Epithelial cell of prostate (primary cell): ENCODE results near the gene IL1RAPL1.

Experiments
- DNase-seq: peaks from one replicate; pipeline ENCODE4 v3.0.0-alpha.2; 2011; ENCODE audit warnings: low read depth, low spot score
- H3K27ac ChIP-seq: fragments of 450-650 bp; 2 replicates; pipeline ENCODE4 v1.5.1; 2017; ENCODE audit warnings: mild to moderate bottlenecking

IL1RAPL1 gene

DNA sequence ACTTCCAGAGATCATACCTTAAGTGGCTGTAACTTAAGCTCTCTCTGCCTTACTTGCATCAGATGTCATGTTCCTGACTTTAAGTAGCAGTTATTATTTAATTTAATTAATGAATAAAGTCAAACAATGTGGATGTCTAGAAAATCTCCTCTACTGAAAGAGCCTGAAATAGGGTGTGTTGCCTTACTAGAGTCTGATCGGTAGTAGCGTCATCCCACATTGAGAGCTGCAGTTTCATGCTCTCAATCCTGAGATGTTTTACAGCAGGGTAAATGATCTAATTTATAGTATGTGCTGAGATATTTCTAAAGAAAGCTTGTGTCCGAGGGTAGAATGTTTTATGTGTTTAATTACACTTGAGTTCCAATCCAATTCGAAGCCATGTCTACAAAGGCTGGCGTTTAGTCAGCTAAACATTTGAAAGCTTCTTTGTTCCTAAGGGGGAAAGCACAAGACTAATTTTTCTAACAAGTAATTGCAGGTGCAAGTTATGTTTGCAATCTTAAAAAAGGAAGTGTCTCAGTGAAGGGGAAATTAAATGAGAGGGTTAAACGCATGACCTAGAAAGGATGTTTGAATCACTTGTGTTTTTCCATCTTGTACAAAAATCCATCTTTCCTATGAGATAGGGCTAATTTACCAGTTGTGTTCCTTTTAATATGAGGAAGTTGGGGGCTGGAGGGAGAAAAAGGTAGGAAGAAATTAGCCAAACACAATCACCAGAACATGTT lies 1237.1 kb downstream of the IL1RAPL1 start:
- no peak overlapping the region for H3K27ac ChIP-seq
- no peak for DNase-seq

DNA sequence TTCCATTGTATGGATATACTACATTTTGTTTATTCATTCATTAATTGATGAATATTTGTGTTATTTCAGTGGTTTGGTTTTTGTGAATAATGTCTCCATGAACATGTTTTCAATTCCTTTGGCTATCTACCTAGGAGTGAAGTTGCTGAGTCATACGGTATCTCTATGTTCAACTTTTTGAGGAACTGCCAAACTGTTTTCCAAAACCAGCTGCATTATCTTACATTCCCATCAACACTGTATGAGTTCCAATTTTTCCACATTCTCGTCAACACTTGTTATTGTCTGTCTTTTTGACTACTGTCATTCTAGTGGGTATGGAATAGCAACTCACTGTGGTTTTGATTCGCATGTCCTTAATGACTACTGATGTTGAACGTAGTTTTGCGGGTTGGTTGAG lies 1239.5 kb downstream of the IL1RAPL1 start:
- no peak for DNase-seq
- H3K27ac ChIP-seq, result no peak overlapping the region

DNA sequence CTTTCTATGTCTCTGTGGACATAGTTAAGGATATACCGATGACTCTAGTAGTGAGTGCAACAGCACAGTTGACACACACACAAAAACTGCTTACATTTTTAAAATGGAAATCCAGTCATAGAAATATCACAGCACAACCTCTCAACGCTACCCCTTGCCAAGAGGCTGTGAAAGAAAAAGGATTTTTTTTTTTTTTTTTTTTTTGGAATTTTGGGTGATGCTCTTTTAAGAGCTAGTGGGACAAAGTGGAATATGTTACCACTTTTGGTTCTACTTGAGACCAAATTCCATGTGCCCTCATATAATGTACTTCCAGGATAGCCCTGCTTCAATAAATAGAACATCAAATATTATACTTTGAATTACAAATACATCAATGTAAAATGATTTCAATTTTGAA lies 1247.1 kb downstream of the IL1RAPL1 start:
- DNase-seq, result no peak
- H3K27ac ChIP-seq, result no peak overlapping the region

DNA sequence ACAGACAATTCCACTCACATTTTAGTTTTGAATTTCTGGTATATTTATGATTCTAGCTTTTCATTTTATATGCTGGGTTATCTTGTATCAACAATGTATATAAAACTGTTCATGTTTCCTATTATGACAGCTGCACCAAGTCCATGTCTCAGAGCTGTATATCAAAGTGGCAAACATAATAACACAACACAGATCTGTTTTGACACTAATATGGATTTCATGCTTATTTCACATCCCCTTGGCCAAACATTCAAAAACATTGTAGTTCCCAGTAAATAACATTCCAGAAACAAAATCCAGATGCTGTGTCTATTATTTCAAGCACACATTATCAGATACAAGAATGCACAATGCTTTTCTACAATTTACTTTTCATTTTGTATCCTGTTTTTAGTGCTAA lies 1247.5 kb downstream of the IL1RAPL1 start:
- no peak overlapping the region for H3K27ac ChIP-seq
- no peak for DNase-seq

DNA sequence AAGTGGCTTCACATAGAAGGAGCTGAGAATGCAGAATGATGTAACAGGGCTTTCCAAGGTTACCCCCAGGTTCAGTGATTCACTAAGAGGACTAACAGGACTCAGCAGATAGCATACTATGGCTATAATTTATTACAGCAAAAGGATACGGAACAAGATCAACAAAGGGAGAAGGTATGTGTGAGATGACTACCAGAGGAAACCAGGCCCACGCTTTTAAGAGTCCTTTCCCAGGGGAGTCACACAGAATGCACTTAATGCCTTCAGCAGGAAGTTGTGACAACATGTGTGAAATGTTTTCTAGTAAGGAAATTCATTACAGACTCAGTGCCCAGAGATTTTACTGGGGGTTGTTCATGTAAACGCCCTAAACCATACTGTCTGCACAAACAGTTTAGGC lies 1254.5 kb downstream of the IL1RAPL1 start:
- no peak for DNase-seq
- no peak overlapping the region for H3K27ac ChIP-seq

DNA sequence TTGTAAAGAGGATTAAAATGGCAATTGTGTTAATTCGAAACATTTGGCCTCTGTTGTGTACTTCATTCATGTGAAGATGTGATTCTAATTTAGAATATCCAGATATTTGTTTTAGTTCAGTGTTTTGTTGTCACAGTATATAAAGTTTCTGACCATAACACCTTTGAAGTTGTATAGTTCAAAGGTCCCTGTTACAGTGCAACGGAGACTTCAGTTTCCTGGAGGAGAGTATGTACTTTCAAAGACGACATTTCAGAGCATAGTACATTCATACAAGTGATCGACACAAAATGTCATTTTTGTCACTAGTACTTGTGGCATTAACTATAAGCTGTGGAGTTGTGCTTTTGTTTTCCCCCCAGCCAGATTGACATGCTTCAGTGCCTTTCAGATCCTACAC lies 1255.3 kb downstream of the IL1RAPL1 start:
- DNase-seq, result no peak
- H3K27ac ChIP-seq, result no peak overlapping the region

DNA sequence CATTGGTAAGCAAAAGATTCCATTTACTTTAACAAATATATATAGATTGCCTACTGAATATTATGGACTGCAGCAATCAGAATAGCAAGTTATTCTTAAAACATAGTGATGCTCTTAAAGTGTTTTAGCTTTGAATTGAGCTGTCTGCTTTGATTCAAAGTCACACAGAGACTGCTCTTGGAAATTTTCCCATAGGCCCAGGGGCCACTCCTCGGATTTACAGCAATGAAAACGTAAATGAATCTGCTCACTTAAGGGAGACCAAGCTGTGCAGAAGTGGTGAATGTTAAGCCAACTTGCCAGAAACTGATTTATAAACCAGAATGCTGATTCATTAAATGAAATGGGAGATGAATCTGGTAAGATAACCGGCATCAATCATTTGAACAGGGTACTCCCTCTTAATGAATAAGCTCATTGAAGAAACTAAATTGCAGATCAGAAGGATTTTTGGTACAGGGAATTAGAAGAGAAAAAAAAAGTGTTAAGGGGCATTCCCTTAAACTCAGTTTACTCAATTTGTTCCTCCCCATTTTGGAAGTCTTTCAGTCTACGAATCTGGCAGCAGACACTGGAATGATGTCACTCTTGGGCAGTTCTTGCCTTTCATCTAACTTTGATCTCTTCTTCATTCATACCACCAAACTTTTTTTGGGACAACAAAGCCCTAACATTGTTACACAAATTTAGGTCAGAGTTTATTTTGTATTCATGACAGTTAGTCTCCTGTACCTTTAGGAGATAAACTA lies 1264.8 kb downstream of the IL1RAPL1 start:
- H3K27ac ChIP-seq, result no peak overlapping the region
- DNase-seq, result no peak

DNA sequence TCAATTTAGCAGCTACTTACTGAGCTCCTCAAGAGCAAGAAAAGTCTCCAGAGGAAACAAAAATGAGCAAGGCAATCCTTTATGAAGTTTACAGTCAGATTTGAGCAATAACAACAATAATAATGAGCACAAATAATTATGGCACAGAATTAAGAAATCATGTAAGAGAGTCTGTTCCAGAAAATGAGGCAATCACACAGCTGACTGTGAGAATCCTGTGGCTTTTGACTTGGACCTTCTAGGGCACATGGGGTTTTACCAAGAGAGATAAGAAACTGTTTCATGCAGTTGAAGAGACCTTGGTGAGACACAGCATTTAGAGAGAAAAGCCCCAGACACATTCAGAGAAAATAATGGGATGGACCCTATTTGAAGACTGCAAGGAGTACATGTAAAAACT lies 1265.5 kb downstream of the IL1RAPL1 start:
- no peak for DNase-seq
- no peak overlapping the region for H3K27ac ChIP-seq

DNA sequence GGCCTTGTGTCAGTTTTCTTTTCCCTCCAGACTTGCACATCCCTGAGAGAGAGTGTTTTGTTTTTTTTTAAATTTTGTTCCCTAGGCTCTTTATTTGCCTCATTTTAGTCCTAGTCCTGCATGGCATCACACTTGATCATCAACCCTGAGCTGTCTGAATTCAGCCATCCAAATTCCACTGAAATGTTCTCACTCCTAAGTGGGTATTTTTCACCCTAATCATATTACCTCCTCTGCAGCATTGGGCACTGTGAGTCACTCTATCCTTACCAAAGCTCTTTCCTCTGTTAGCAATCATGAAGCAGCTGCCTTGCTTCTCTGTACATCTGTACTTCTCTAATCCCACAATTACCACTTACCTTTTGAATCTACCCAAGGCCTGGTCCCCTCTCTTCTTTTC lies 1271.5 kb downstream of the IL1RAPL1 start:
- DNase-seq, result no peak

DNA sequence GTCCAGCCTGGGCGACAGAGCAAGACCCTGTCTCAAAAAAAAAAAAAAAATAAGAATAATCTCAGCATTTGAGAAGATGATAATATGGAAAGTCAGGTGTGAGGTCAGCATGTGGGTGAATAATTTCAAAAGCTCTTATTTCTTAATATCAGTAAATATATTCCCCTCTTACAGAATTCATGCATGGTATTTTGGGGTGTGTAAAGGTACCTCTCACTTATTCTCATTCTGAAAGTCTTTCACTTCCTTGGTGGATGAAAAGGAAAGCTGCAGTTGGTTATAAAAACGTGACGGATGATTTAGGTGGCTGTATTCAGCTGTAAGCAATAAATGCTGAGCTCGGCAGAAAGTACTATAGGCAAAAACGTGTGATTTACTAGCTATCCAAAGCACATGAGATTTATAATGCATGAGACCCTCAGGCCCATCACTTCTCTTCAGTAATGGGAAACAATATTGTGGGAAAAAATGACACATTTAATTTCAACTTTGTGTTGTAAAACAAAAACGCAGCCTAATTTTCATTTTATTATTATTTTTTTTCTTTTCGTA lies 1275.0 kb downstream of the IL1RAPL1 start:
- DNase-seq, result no peak
- H3K27ac ChIP-seq, result no peak overlapping the region

More for the DNA sequence above, 1271.5 kb downstream of the IL1RAPL1 start:
- no peak overlapping the region for H3K27ac ChIP-seq

DNA sequence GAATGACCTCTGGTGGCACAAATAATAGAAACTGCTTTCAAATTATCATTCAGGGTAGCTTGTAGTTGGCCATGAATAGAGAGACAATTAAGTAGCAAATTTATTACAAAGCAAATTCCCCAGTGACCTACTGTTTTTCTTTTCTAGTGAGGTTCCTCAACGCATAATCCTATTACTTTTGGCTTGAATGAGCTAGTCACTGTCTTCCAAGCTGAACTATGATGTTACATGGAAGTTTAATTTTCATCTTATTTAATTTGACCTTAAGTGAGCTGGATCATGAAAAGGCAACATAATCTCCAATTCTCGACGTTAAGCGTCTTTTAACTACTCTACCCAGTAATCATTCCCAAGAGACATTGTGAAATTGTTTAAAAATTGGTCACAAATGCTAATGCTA lies 1280.7 kb downstream of the IL1RAPL1 start:
- H3K27ac ChIP-seq, result no peak overlapping the region
- DNase-seq, result no peak

DNA sequence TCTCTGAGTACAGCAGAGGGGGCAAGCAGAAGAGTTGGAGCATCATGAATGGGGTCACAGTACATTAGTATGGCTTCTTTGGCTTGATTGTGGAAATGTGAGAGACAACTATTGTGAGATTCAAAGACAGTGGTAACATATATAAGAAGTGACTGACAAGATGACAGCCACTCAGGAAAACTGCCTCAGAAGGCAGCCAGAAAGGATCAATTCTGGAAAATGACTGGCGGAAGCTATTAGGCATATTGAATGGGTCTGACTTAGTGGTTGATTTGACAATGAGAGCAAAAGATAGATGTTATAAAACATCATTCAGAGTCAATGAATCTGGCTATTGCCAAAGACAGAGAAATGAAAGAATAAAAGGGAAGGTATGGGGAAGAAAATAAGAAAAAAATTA lies 1282.6 kb downstream of the IL1RAPL1 start:
- no peak for DNase-seq
- no peak overlapping the region for H3K27ac ChIP-seq

DNA sequence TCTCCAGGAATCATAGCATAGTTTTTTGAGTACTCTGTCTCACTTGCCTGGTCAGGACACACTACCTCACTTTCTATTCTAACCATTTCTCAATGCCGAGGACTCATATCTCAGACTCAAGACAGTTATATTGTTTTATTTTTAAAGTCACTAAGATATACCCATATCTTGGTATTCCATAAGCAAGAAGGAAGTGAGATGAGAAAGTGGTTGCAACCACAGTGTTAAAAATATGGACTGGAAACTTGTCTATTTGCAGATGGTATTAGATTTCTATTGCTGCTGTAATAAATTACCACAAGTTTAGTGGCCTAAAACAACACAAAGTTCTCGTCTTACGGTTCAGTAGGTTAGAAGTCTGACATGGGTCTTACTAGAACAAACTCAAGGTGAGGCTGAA lies 1283.4 kb downstream of the IL1RAPL1 start:
- DNase-seq, result no peak

DNA sequence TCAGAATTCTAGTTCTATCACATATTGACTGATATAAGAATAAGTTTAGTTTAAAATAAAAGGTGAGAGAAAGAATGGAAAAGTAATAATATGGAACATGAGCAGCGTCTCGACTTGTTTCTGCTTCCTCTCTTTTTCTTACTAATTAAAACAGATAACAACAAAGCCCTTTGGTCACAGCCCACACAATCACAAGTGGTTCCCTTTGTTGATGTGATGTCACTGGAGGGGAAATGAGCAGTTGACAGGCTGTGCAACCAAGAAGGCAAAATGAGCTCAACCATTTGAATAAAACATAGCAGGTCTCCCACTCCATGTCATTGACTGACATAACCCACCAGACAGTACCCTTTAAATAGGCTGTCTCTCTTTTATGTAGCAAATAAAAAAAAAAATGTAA lies 1285.6 kb downstream of the IL1RAPL1 start:
- no peak for DNase-seq
- no peak overlapping the region for H3K27ac ChIP-seq

More for the DNA sequence above, 1283.4 kb downstream of the IL1RAPL1 start:
- H3K27ac ChIP-seq, result no peak overlapping the region

DNA sequence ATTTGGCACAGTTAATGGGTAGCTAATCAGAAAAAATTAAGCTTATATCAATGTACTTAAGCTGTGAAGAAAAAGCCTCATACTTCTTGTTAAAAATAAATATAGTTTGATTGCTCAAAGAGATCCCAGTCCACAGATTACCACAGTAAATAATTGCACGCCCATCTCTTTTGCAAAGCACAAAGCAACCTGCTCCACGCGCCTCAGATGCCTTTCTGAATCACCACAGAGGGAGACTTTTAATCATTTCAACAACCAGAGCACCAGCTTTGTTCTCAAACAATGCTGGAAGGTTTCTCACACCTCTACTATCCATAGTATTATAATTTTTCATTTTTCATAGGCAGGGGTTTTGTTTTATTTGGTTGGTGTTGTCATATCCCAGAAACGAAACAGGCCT lies 1289.5 kb downstream of the IL1RAPL1 start:
- no peak overlapping the region for H3K27ac ChIP-seq
- DNase-seq, result no peak

DNA sequence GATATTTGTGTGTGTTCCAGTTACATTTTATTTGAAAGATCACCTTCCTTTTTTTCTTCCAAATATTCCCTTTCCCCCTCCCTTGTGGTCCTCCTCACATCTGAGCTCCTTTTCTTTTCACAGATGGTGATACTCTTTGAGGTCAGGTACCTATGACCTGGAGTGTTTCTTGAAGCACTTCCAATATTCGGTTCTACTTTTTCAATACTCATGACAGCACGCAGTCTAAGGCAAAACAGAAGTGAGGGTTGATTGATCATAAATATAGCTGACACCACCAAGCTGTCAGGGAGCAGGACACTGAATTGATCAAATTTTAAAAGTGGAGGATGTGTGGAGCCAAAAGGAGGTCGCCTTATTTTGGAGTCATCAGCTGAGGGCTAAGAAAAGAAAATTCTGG lies 1293.7 kb downstream of the IL1RAPL1 start:
- no peak for DNase-seq
- no peak overlapping the region for H3K27ac ChIP-seq

DNA sequence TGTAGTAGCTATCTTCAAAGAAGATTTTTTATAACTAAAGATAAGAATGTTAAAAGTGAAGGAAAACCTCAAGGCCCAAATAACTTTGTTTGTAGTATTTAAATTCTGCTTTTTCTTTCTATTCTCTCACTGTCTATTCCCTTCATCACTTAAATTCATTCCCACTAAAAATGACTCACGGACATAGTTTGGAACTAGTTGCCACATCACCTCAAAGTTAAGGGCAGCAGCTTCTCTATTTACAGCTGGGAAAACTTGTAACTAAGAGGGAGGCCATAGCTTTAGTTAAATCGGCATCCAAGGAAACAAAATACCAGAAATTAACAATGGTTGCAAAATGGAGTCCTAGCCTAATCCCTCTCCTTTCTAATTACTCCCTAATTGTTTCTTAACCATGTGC lies 1302.8 kb downstream of the IL1RAPL1 start:
- no peak overlapping the region for H3K27ac ChIP-seq
- no peak for DNase-seq

DNA sequence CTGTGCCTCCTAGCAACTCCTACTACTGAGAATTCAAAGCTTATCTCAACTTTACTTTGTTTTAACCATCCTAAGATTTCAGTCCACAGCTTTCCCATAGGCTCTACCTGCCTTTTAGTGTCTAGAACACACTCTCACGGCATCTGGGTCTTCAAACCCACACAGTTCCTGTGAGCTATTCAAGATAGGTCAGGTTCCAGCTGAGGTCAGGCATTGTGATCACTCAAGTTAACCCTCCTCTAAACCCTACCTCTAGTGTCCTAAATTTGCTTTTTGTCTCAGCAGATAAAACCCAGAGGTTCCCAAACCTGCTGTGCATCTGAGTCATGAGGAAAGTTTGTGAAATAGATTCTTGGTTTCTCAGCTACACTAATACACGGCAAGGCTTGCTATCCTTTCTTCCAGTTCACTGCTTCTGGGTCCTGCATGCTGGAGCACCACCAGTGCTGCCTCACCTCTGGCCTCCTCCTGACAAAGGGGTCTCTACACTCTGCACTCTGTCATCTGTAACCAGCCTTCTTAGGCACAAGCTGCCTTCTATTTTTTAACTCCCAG lies 1303.5 kb downstream of the IL1RAPL1 start:
- no peak for DNase-seq
- no peak overlapping the region for H3K27ac ChIP-seq

DNA sequence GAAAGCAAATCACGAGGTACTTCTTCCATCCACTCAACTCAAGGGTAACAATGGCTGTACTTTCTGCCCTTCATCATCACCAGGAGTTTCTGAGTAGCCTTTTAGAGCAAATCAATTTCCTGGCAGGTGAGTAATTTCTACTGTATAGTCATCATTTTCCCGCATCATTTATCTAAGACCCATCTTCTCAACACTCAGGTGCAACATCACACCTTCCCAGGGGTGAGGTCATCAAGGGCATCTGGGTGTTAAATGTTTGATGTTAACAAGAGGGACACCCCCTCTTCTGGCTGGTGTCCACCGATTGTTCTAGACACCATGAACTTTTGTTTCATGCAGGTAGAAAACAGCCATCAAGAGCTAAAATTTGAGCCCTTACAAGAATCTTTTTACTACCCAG lies 1314.8 kb downstream of the IL1RAPL1 start:
- DNase-seq, result no peak
- H3K27ac ChIP-seq, result no peak overlapping the region

DNA sequence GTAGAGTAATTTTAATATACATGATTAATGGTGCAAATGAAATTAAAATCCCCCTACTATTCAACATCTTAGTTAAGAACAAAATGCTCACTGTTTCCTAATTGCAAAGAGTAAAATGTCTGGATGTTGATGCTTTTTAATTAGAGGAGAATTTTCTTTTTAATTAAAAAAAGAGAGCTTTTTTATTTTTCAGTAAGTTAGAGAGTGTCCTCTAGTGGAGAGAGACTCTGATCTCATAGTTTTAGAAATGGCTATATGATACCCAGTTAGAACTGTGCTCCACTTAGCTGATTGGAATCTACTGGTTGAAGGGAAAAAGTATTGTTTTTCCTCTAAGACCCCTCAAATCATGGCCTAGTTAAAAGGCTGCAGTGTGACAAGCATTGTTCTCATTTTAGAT lies 1316.1 kb downstream of the IL1RAPL1 start:
- no peak overlapping the region for H3K27ac ChIP-seq
- DNase-seq, result no peak

DNA sequence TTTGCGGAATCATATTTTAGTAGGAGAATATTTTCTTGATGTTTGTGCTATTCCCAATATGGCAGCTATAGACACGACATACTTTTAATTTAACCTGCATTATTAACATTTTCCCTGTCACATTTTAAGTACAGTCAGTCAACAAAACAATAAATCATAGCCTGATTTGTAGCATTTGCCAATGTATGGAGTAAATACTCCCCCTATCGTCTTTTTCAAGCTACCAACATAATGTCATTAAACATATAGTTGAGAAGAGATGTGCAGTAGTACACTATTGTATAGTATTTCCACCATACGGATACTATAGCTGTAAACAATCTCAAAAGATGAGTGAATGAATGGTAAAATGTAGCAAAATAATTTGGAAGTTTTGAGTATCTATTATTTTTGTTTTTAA lies 1324.4 kb downstream of the IL1RAPL1 start:
- DNase-seq, result no peak
- no peak overlapping the region for H3K27ac ChIP-seq
